ENCODE results near the gene DAP.

DAP gene

DNA sequence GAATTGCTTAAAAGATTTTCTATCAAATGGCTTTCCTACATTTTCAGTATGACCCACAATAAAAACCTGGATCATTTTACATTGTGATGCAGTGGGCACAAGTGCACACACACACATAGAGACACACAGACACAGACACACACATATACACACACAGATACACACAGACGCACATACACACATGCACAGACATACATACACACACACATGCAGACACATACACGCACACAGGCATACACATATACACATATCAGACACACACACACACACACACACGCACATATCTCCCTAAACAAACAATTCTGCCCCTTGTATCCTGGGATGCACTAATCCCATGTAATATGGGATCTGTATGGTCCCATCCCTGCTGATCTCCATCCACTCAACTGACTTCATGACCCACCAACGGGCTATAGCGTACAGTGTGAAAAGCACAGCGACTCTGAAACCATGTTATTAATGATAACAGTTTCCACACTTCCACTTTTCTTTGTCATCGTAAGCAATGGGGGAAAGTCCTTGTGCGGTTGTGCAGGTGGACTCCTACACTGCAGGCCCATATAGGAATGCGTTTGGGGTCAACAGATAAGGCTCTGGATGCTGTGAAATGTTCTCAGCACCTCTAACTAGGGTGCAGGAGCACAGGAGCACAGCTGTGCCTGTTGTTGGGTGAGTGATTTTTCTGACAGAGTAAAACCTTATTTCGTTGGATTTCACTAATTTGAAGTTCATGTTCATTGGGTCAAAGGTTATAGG is 52.7 kb downstream of the DAP start:
- no peak for DNase-seq

DNA sequence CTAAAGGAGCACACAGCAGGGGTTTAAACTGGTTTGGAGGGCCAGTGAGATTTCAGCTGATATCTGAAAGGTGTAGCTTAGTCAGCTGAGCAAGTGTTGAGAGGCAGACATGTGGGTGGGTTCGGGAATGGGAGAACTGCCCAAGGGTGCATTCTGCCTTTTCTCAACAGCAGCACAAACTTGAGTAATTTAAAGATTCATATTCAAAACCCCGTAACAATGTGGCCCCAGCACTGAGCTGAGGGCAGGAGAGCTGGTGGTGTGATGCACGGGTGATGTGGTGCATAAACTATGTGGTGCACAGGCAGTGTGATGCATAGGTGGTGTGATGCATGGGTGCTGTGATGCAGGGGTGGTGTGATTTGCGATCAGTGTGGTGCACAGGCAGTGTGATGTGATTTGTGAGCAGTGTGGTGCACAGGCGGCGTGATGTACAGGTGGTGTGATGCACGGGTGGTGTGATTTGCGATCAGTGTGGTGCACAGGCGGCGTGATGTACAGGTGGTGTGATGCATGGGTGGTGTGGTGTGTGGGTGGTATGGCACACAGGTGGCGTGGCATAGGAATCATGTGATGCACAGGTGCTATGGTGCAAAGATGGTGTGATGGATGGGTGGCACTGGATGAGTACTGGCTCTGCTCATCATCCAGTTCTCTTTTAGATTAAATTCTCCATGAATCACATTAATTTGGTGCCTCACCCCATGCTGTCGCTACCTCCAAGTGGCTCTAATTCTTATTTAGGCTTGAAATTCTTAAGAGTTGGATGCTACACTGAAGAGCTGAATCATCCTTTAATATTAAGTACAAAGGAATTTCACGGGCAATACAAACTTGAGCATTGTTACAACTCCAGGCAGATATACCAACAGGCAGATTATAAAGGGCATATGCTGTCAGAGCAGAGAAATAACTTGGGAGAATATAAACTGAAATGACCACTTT is 53.6 kb downstream of the DAP start:
- DNase-seq = no peak

DNA sequence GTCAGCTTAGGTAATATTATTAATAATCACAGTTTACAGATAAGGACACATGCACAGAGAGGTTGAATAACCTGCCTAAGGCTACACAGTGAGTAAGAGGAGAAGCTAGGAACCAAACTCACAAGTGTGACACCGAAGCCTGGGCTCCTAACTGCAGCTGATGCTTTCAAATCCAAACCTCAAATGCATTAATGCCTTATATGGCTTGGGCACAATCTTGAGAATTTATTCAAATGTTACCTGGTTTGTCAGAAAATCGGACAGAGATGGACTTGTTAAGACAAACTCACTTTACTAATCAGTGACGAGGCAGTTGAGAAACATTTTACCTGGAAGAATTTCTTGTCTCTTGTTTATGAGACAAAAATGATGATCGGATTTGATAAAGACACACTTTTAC is 54.7 kb downstream of the DAP start:
- DNase-seq = no peak

DNA sequence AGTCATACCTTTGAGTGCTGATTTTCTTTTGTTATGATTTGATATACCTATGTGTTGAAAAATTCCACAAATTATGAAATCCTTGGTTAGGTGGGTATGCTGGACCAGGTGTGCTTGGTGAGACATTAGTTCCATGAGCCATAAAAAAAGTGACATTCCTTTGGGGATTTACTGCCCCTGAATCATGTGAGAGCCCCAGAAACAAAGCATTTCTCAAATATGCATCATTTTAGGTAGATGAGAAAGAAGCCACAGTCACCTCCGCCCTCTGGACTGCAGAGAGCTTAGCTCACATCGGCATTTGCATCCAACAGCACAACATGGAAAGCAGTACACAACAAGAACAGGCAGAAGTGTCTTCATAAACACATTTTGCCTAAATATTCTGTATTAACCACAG is 55.3 kb downstream of the DAP start:
- no peak for DNase-seq

DNA sequence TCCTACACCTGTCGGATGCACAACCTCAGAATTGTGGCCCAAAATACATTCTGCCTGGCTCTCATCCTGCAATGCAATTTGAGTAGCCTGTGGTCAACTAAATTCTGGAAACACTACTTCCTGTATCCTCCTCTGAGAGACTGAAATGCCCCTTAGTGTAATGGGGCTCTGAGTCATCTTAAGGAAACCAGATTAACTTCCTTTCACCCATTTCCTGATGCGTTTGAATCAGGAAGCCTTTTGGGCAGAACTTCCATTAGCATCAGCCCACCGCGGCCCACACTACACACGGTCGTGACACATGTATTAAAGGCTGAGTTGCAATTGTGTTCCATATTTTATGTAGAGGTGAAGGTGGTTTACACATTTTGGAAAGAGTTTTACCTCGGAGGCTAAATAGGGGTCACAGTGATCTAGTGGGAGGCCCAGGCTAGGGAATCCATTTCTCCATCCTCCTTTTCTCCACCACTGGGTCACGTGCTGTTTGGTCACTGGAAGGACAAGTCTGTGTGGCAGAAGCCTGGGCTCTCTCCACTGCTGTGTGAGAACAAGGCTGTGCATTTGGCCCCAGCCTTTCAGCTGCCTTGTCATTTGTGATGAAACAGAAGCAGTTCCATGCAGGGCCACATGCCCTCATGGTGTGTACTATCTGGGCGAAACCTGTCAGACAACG is 55.9 kb downstream of the DAP start:
- no peak for DNase-seq

DNA sequence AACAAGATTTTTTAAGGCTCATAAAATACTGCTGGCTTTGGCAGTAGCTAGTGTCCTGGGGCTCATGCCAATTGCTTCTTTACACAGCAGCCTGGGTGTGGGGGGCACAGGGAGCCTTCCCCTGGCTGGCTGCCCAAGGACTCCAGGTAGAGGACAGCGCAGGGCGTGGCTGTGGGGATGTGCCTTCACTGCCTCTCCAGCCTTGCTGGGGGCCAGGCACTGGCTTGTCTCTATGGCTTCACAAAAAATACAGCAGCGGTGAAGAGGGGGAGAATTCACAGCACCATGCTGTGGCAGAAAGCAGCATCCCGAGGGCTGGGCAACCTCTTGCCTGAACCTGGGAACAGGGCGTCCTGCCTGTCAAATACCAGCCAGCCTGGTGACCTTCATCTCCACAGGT is 57.4 kb downstream of the DAP start:
- DNase-seq = no peak

DNA sequence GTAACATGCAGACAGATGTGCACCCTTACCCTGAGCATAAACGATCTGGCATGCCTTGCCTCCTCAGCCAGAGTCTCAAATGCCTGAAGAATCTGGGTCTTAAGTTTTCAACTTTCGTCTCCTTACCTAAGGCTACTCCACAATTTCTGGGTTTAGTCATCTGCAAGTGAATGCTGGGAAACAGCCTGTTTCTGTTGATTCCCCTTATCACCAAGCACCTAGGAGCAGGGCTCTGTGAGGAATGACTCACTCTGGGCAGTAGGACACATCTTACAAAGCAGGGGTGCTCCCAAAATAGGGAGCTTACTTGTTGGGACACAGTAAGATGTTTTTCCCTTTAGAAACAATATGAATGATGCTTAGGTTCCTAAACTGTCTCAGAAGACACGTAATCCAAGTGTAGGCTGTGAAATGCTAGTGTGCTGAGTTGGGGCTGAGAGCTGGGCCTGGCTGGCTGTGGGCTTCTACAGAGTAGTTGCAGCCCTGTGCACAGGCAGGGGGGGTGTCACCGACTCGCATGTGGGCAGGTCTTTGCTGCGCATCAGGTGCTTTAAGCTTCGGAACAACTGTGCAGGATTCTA is 58.0 kb downstream of the DAP start:
- no peak for DNase-seq

DNA sequence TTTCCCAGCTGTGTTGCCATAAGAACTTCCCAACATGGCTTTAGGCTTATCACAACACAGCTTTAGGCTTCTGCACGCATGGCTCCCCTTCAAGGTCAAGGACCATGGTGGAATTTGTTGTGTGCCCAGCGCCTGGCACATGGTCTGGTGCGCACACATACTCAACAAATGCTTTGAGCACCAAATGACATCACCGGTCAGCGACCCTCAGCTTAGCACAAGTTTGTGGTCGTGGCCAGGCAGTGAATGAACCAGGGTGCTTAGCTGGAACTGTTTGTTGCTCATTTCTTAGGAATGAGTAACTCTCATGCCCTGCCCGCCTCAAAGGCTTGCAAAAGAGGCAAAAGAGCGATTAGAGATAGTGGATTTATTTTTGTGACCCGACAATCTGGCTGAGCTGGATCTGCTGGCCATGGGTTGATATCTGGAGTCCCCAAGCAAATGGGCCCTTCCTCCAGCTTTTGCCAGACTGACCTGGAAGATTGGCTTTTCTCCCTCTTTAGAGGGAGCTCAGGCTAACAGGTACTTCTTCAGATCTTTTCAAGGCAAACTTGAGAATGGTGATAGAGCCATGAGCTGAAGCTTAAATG is 58.9 kb downstream of the DAP start:
- DNase-seq = no peak

DNA sequence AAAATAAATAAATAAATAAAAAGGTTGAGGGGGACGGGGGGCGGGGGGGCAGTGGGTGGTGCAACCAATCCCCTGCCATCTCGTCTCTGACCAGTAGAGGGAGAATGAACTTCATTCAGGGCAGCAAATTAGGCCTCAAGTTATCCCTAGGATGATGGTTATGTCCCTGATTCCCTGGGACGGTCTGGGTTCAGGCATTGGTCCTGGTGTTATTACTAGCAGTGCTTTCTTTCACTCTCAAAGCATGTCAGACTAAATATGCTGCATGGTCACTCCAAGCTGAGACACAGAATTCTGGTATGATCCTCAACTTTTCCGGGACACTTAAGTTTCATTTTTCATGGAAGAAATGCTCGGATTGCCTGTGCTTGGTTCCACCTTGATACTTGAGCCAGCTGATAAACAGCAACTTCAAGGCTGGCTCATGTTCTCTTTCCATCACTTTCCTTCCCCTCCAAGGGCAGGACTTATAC is 59.4 kb downstream of the DAP start:
- no peak for DNase-seq

DNA sequence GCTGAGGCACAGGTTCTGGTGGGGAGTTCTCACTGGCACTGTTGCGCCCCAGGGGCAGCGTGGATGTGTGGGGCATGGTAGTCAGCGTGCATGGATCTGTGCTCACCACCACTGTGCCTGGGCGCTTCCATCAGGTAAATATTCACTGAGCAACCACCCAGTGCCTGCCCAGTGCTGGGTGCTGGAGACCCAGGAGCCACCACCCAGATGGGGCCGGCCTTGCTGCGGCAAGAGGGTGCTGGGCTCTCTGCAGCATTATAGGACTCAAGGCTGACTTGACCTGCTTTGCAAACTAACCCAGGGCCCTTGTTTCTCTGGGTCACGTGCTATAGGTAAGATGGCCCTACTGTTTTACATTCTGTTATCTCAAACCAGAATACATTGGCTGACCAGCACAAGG is 60.5 kb downstream of the DAP start:
- DNase-seq = no peak

DNA sequence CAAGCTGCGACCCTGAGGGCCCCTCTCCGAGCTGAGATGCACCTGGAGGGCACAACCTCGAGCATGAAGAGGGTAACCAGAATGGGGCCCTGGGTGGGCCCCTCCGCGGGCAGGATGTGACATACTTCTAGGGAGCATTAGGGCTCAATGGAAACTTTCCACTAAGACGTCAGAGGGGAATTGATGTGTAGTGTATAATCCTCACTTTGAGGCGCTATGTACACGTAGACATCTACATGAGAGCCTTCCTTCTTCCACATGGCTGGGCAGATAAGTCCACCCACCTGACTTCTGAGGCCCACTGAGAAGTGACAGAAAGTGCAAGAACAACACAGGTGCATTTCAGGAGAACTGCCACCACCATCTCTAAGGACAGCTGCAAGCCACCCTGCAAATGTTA is 61.0 kb downstream of the DAP start:
- DNase-seq = no peak

DNA sequence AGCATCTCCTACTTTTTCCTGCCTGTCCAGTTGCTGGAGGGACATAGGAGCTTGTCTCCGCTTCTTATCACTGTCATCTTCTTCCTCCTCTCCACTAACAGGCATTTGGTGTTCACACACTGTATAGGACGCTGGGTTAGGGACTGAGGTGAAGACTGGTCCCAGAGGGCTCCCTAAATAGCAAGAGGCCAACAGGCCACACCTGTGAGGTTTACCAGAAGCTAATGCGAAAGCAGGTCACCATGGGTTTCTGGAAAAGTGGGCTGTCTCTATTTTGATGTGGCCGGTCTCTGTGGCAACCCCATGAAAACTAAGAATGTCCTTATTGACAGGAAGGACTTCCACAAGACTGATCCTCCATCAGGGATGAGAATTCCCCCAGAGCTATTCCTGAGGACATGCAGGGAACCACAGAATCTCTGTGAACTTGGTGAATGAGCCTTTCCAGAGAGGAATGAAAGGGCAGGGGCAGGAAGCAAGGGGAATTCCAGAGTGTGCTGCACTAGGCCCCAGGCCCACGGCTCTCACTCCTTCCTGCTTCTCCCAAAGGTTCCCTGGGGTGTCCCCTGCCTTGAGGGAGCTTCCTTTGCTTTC is 61.7 kb downstream of the DAP start:
- no peak for DNase-seq

DNA sequence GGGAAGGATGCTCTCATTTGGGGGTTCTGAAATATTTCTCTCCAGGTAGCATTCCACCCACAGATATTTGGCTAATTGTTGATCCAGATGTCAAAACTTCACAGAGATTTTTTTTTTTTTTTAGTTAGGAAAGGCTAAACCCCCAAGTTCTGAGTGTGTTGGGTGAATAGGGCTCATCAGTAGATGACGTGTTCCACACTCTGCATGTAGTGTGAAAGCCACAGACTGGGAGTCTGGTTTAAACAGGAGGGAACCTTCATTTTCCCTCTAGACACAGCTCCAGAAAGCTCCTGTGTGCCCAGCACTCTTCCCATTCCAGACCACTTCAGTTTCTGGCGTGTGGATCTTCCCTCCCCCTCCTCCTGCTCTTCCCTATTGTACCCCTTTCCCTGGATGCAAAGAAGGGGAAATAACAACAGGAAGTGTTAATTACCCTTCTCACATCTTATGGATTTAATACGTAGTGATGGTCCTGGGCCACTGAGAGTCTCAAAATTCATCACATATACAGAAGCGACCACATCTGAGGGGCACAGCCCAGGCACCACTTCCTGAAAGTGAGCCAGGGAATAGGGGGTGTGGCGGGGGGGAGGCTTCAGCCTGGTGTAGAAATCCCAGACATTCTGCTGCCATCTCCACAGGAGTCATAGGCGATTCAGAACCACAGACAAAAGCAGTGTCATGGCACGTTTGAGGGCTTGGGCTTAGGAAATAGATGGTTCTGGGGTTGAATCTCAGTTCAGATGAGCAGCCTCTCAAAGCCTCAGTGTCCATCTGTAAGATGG is 65.1 kb downstream of the DAP start:
- no peak for DNase-seq

DNA sequence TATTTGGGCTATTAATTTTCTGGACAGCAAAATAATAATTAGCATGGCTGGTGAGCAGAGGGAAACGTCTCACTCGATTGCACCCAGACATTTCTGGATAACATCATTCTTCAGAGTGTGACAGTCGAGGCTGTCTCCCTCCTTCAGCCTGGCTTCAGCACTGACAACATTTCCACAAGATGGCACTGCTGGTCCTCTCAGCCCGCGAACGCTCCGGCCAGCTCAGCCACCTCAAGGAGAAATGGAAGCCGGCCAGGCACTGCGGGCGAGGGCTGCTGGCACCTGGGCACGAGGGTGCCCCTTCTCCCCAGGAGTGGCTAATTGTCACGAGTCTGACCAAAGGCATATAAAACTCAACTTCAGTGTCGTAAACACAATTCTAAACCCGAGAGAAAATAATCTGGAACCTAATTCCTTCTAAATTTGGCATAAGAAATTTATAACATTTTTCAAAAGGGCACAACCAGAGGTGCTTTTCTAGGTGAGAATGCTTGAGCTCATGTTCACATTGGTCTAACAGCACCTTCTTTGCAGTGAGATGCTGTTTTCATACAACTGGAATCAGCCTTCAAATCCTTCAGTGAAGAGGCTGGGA is 65.9 kb downstream of the DAP start:
- DNase-seq = no peak

DNA sequence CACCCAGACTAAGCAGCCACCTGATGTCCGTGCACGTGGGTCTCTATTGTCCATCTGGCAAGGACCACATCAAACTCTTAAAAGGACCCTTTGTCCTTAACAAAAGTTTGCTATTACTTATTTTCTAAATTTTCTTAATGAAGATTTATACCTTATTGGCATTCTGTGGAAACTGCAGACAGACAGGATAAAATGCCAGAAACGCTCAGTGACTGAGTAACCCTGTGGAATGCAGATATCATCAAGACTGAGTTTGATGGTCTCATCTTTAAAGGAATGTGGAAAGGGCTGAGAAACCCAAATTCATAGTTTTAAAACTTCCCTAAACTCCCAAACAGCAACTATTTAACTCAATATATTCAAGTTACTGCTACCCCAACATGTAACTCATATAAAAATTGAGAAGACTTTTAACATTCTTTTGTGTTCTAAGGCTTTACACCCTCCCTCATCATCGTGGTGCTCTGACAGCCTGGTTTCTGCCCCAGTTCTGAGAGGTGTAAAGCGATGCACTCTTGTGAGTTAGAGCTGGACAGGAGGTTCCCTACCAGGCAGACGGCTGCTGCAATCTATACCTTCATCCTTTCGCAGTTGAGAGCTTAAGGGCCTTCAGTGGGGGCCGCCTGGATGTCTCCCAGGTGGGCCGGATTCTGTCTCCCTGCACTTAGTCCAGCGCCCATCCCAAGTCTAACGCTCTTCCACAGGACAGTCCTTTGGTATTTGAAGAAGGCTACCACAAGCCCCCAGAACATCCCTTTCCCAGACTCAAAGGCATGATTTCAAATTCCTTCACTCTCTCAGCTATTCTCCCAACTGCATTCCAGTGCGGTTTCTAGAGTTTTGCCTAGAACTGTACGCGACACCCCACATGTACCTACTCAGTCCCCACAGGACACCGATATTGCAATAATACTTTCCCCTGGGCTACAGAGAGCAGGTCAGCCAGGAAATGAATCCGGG is 68.9 kb downstream of the DAP start:
- DNase-seq = no peak

DNA sequence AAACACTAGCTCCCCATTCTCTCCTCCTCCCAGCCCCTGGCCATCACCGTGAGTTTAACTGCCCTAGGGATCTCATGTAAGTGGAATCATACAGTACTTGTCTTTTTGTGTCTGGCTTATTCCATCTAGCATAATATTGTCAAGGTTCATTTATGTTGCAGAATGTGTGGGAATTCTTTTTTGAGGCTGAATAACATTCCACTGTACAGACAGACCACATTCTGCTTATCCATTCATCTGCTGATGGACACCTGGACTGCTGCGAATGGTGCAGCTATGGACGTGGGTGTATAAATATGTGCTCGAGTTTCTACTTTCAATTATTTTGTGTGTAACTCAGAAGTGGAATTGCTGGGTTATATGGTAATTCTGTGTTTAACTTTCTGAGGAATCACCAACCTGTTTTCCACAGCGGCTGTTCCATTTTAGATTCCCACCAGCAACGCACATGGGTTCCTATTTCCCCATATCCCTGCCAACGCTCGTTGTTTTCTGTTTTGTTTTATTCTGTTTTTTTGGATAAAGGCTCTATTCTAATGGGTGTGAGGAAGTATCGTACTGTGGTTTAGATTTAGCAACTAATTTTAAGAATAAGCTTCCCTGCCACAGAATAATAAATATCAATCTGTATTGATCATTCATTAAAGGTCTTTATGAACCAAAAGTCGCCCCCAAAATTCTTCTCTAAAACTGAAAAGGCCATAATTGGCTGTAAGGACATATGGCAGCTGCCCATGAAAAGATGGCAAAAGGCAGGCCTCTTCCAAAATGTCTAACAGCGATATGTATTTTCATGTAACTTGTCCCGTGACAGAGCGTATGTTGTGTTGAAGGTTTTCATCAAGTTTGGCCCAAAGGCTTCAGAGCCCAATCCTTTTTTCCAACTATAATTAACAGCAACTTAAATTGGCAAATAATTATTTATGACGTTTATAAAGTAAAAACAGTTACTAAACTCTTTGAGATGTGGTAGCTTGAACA is 70.3 kb downstream of the DAP start:
- no peak for DNase-seq

DNA sequence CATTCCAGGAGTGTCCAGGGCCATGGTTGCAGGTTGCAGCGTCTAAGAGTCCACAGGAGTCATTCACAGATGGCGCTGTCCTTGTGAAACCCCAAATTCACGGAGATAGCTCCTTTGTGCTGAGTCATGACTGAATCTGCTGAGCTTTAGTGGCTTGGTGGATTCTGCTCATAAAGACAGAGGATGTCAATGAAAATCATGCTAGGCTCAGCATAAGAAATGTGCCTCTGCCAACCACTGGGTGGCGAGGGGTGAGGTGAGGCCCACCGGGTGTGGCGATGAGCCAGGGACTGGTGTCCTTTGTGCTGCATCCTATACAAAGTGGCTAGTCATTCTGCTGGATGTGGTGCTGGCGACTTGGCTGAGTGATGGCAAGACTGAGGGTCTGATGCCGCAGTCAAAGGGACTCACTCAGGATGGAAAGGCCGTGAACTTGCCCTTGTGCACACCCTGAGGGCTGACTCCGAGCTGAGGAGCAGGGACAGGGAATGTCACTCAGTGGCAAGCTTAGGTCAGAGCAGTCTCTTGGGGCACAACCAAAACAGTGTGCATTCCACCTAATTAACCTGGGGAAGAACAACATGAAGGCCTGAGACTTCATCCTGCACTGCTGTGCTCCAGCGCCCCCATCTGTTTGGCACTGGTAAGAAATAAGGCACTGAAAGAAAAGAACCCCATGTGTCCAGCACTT is 71.5 kb downstream of the DAP start:
- DNase-seq = no peak

DNA sequence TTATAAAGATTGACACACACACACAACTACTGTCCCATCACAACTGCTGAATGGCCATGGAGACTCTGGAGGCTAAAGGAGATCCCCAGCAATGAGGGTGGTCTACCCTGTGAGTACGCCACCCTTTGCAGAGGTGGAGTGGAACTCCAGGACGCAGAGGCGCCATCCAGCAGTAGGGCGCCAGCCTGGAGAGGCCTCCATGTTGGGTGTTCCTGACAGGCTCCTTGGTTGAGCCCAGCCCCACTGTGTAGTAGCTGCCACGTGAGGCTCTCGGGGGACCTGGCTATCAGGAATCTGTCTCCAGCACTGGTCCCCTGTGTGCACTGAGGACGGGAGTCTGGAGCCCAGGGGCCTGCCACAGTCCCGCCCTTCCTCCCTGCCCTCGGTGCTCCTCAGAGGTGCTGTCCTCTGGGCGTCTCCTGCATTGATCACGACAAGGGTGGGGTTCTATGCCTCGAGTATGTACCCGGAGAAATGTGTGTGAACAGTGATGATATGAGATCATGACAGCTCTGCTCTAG is 72.3 kb downstream of the DAP start:
- no peak for DNase-seq

All from T-helper 9 cell (primary cell).